Motor neuron (in vitro differentiated cells): ENCODE measurements around the gene NKX2-3. TPM values are rescaled to one million over a fixed set of nuclear protein-coding genes. Genes with fewer than 3 reads are reported as not detected.

ENCODE experiments used
- ATAC-seq, 8 experiments: fragments of 200-7000 bp; cut with Tn5 transposase; replicated peaks in 6 of 8; 2 replicates each; pipeline ENCODE4 v1.8.0; 2021; ENCODE audit warnings: mild to moderate bottlenecking in 8 of 8, moderate library complexity in 8 of 8
- H3K27ac ChIP-seq, 2 donors: fragments of 250-450 bp; sonication (Bioruptor Pico); 2 replicates each; pipeline ENCODE4 v1.9.0; 2021; ENCODE audit warnings: antibody characterized with exemption in 2 of 2, mild to moderate bottlenecking in 2 of 2, moderate library complexity in 1 of 2
- H3K4me1 ChIP-seq, 2 donors: fragments of 250-450 bp; sonication (Bioruptor Pico); replicated peaks in 1 of 2; 2 replicates each; pipeline ENCODE4 v1.6.1; 2021; ENCODE audit warnings: antibody characterized with exemption in 2 of 2, mild to moderate bottlenecking in 2 of 2, moderate library complexity in 1 of 2
- H3K4me3 ChIP-seq, 5 donors: fragments of 250-450 bp; sonication (Bioruptor Pico); 2 replicates each; pipeline ENCODE4 v1.9.0; 2021; ENCODE audit warnings: antibody characterized with exemption in 5 of 5, mild to moderate bottlenecking in 5 of 5, moderate library complexity in 4 of 5
- WGBS, 10 experiments: fragments of 450-650 bp; shearing (Covaris generic); methylation state at CpG; one replicate each; pipeline ENCODE4 v1.0.0; 2022; 5-methylcytosine and 5-hydroxymethylcytosine counted together
- in situ Hi-C, 9 experiments: fragments of 400-800 bp; cut with MboI; loops; one replicate each; pipeline ENCODE4 v1.15.0; 2021; ENCODE audit warnings: low sequenced_read_pairs in 9 of 9, low pct_unique_long_range_greater_than_20kb in 2 of 9; ENCODE audit not compliant: unreplicated experiment in 9 of 9
- total RNA-seq, 8 experiments: library from RNA; unstranded; fragments of 300-600 nt; gene quantifications; 2 replicates each; pipeline versions ENCODE4 v1.2.3 to v1.2.4, GENCODE V29; 2022

The NKX2-3 gene
- total RNA-seq, 8 experiments from 2014 or later: 0.05 to 0.33 TPM; not detected in 6

GRCh38 chr10:99558708-99559107 lies 26.0 kb downstream of the NKX2-3 start:
- in situ Hi-C loops: no loop called here
- WGBS, 10 experiments: 0 to 83% (median 20%) methylated on average over 1 of the region's 4 CpGs; no CpG with 5 or more reads in 6 of the 10 experiments

GRCh38 chr10:99560277-99561126 lies 27.8 kb downstream of the NKX2-3 start:
- Histone ChIP-seq H3K4me1 (no peaks in the 10 kb centered on the region), H3K27ac (no peak overlapping the region), H3K4me3 (no peak overlapping the region)
- in situ Hi-C loops: no loop called here
- ATAC-seq: peak in 4 of 8 experiments; percentile 38 to 94 (median 88)
- 9 to 51% (median 32%) methylated on average over 3 to 12 of the region's 13 CpGs for WGBS, 10 experiments

More at GRCh38 chr10:99558708-99559107, 26.0 kb downstream of the NKX2-3 start:
- no peak overlapping the region for H3K4me3 ChIP-seq
- no peaks in the 10 kb centered on the region for H3K4me1 ChIP-seq
- ATAC-seq: no peak
- no peak overlapping the region for H3K27ac ChIP-seq

- 0 to 100% (median 80%) methylated on average over 1 to 2 of the region's 2 CpGs; no CpG with 5 or more reads in 5 of the 10 experiments for WGBS, 10 experiments
- Histone ChIP-seq H3K4me1 (no peaks in the 10 kb centered on the region), H3K27ac (no peak overlapping the region), H3K4me3 (no peak overlapping the region)
- in situ Hi-C loops: no loop called here
- ATAC-seq: no peak
These were observed 29.9 kb downstream of the NKX2-3 start for GRCh38 chr10:99562631-99563030.

- in situ Hi-C loops: no loop called here
- no peak overlapping the region for H3K4me3 ChIP-seq
- no peak for ATAC-seq
- no peak overlapping the region for H3K27ac ChIP-seq
- 8 to 65% (median 31%) methylated on average over 1 to 3 of the region's 3 CpGs for WGBS, 10 experiments
- H3K4me1 ChIP-seq: no peaks in the 10 kb centered on the region
These were observed 31.6 kb downstream of the NKX2-3 start for GRCh38 chr10:99564361-99564760.

GRCh38 chr10:99565166-99565565 lies 32.4 kb downstream of the NKX2-3 start:
- in situ Hi-C loops: no loop called here

GRCh38 chr10:99569253-99569939 lies 36.7 kb downstream of the NKX2-3 start:
- Histone ChIP-seq H3K27ac (no peak overlapping the region), H3K4me3 (no peak overlapping the region), H3K4me1 (no peaks in the 10 kb centered on the region)
- no peak for ATAC-seq
- 39 to 100% (median 80%) methylated on average over 1 to 9 of the region's 11 CpGs for WGBS, 10 experiments
- in situ Hi-C loops: no loop called here

More at GRCh38 chr10:99565166-99565565, 32.4 kb downstream of the NKX2-3 start:
- H3K4me3 ChIP-seq: no peak overlapping the region
- ATAC-seq: no peak
- 71 to 100% (median 93%) methylated on average over 1 to 4 of the region's 4 CpGs; no CpG with 5 or more reads in 4 of the 10 experiments for WGBS, 10 experiments
- H3K27ac ChIP-seq: no peak overlapping the region
- H3K4me1 ChIP-seq: no peaks in the 10 kb centered on the region

GRCh38 chr10:99569961-99570360 lies 37.2 kb downstream of the NKX2-3 start:
- no peak for ATAC-seq
- no peak overlapping the region for H3K27ac ChIP-seq
- no peaks in the 10 kb centered on the region for H3K4me1 ChIP-seq
- in situ Hi-C loops: no loop called here
- no peak overlapping the region for H3K4me3 ChIP-seq

- no peak overlapping the region for H3K27ac ChIP-seq
- 40 to 100% (median 60%) methylated on average over 1 of the region's 1 CpG; no CpG with 5 or more reads in 2 of the 10 experiments for WGBS, 10 experiments
- H3K4me3 ChIP-seq: no peak overlapping the region
- ATAC-seq: no peak
- no peaks in the 10 kb centered on the region for H3K4me1 ChIP-seq
- in situ Hi-C loops: no loop called here
These were observed 39.1 kb downstream of the NKX2-3 start for GRCh38 chr10:99571816-99572215.

GRCh38 chr10:99573790-99574189 lies 41.0 kb downstream of the NKX2-3 start:
- in situ Hi-C loops: no loop called here
- no peak for ATAC-seq
- H3K4me3 ChIP-seq: no peak overlapping the region
- no peak overlapping the region for H3K27ac ChIP-seq
- no peaks in the 10 kb centered on the region for H3K4me1 ChIP-seq
- 8 to 100% (median 74%) methylated on average over 1 to 5 of the region's 5 CpGs; no CpG with 5 or more reads in 1 of the 10 experiments for WGBS, 10 experiments

- no peak for ATAC-seq
- Histone ChIP-seq H3K4me1 (no peaks in the 10 kb centered on the region), H3K4me3 (no peak overlapping the region), H3K27ac (no peak overlapping the region)
- 22 to 82% (median 60%) methylated on average over 1 of the region's 1 CpG; no CpG with 5 or more reads in 5 of the 10 experiments for WGBS, 10 experiments
- in situ Hi-C loops: no loop called here
These were observed 47.2 kb downstream of the NKX2-3 start for GRCh38 chr10:99579971-99580370.

GRCh38 chr10:99582255-99582770 lies 49.6 kb downstream of the NKX2-3 start:
- no peak overlapping the region for H3K4me3 ChIP-seq
- no peaks in the 10 kb centered on the region for H3K4me1 ChIP-seq
- WGBS, 10 experiments: 47 to 100% (median 84%) methylated on average over 2 to 6 of the region's 6 CpGs; no CpG with 5 or more reads in 1 of the 10 experiments
- ATAC-seq: no peak
- no peak overlapping the region for H3K27ac ChIP-seq
- in situ Hi-C loops: no loop called here

GRCh38 chr10:99583687-99584086 lies 50.9 kb downstream of the NKX2-3 start:
- 0 to 55% (median 40%) methylated on average over 2 to 3 of the region's 8 CpGs; no CpG with 5 or more reads in 7 of the 10 experiments for WGBS, 10 experiments
- H3K4me3 ChIP-seq: no peak overlapping the region
- H3K27ac ChIP-seq: no peak overlapping the region
- no peaks in the 10 kb centered on the region for H3K4me1 ChIP-seq
- peak in 3 of 8 experiments; percentile 51 to 81 (median 79) for ATAC-seq
- in situ Hi-C loops: no loop called here
